Ishikawa (cell line): ENCODE measurements around the gene DHRS12.

Experiments used
- CREB1 ChIP-seq: IDR thresholded peaks from 2 replicates; pipeline ENCODE4 v1.6.1; 2012; ENCODE audit warnings: low read depth
- EP300 ChIP-seq: IDR thresholded peaks from 2 replicates; pipeline ENCODE4 v1.6.1; 2012; ENCODE audit warnings: borderline replicate concordance
- MAX ChIP-seq: IDR thresholded peaks from 2 replicates; pipeline ENCODE4 v1.6.1; 2012
- RAD21 ChIP-seq: IDR thresholded peaks from 2 replicates; pipeline ENCODE4 v1.6.1; 2012; ENCODE audit warnings: low read depth
- TAF1 ChIP-seq: IDR thresholded peaks from 2 replicates; pipeline ENCODE4 v1.6.1; 2012; ENCODE audit warnings: low read depth, mild to moderate bottlenecking

- TF ChIP-seq CREB1 (no peak), RAD21 (no peak), MAX (no peak), TAF1 (no peak), EP300 (no peak)
Observed at GRCh38 chr13:51816604-51817249, 12.8 kb upstream of the DHRS12 start.
